WI38 (cell line): ENCODE measurements around the gene SYNGR4.

Experiments used
- H3K4me3 ChIP-seq: 2 replicates; pipeline ENCODE4 v1.5.1; 2011; ENCODE audit warnings: low read depth, mild to moderate bottlenecking, control low read depth, low read length
- CTCF ChIP-seq: IDR thresholded peaks from 2 replicates; pipeline ENCODE4 v1.5.1; 2012; ENCODE audit warnings: low read depth, mild to moderate bottlenecking, control low read depth, low read length

SYNGR4 gene

DNA sequence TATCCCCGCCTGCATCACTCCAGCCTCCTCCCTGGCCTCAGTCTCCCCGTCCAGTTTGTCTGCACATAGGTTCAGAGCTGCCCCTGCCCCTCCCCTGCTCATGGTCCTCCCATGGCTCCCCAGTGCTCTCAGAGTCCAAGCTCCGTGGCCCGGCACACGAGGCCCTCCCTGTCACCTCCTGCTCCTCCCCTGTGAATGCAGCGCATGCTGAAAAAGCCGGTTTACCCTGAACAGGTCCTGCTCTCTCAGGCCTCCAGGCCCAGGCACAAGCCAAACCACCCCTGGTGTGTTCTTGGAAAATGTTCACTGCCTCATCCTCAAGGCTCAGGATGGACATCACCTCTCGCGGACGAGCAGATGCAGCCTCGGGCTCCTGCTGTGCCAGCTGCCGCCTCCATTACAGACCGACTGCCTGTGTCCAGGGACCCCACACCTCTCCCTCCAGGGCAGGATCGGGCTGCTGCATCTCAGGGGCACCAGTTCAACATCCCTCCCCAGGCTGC is 25.9 kb upstream of the SYNGR4 start:
- TF ChIP-seq CTCF: no peak
- no peak overlapping the region for H3K4me3 ChIP-seq

- no peak for TF ChIP-seq CTCF
- H3K4me3 ChIP-seq: no peak overlapping the region
Observed at GRCh38 chr19:48338802-48339503, 25.2 kb upstream of the SYNGR4 start.

- no peak for TF ChIP-seq CTCF
- no peak overlapping the region for H3K4me3 ChIP-seq
Observed at GRCh38 chr19:48340995-48341394, 23.2 kb upstream of the SYNGR4 start.

DNA sequence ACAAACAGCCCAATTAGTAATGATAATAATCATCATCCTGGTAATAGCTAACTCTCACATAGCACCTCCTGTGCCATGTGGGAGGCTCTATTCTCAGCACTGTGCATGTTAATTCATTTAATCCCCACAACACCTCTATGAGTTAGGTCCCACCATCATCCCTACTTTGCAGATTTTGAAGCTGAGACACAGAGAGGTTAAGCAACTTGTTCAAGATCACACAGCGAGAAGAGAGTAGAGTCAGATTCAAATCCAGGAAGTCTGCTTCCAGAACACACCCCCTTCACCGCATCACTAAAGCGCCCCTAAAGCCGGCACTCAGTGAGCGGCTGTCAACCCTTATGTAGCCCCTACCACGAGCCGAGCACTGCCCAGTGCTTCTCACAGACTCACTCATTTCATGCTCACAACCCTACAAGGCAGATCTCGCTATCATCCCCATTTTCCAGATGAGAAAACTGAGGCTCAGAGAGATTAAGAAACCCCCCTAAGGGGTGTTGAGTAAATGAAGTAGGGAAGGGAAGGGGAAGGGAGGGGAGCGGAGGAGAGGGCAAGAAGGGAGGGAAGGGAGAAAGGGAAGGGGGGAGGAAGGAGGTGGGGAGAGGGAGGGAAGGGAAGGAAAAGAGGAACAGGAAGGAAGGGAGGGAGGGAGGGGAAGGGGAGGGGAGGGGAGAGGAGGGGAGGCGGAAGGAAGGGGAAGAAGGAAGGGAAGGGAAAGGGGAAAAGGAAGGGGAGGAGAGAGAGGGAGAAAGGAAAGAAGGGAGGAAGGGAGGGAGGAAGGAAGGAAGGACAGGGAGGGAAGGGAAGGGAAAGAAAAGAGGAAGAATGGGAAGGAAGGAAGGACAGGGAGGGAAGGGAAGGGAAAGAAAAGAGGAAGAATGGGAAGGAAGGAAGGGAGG is 22.4 kb upstream of the SYNGR4 start:
- TF ChIP-seq CTCF: no peak
- H3K4me3 ChIP-seq: no peak overlapping the region

DNA sequence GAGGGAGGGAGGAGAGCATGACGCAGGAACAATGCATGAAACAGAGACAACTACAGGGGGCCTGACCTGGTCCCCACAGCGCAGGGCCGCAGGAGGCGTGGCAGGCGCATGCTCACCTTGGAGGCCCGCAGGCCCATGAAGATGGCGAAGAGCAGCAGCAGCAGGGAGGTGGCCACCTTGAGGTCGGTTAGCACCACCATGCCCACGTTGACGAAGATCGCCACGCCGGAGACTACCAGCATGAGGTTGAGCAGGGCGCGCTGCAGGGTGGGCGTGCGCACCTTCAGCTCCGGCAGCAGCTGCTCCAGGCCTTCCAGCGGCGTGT is 21.8 kb upstream of the SYNGR4 start:
- H3K4me3 ChIP-seq: no peak overlapping the region
- TF ChIP-seq CTCF: no peak

DNA sequence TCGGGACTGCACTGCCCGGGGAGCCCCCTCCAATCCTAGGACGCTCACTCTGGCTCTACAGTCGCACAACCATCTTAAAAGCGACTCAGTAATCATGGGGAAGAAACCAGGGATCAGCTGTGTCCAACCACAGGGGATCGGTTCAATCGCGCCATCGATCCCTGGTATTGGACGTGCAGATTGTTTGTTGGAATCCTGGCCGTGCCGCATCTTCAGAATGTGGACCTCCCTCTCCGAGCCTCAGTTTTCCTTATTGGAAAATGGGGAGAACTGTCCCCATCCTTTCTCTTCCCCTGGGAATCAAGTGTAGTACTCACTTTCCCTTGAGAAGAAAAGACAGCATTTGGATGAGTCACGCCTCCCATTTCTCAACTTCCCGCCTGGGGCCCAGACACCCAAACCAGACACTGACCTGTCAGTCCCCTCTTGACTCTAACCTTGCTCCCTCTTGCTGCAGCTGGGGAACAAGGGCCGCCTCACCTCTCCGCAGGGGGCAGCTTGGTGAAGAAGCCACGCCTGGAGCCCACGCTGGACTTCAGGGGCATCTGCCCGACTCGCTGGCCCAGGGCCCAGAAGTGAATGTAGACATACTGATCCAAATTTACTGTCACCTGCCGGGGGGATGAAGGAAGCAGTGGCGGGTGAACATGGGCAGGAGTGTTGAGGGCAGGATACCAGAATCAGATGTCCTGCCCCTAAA is 21.2 kb upstream of the SYNGR4 start:
- TF ChIP-seq CTCF: no peak

More for the DNA sequence above, 21.2 kb upstream of the SYNGR4 start:
- no peak overlapping the region for H3K4me3 ChIP-seq
